H1 (cell line): Measurements from ENCODE around the gene CD180. TPM values are rescaled to one million over a fixed set of nuclear protein-coding genes. Genes with fewer than 3 reads are reported as not detected.

Source experiments
- CTCF ChIA-PET: fragments of 300-600 bp; sonication (Branson Sonifier 250); formaldehyde crosslinking; loops from one replicate; lab custom pipeline; 2021; ENCODE audit not compliant: partially characterized antibody; lab: Charles Lee
- POLR2A ChIA-PET: fragments of 300-600 bp; sonication (Branson Sonifier 250); formaldehyde crosslinking; loops from one replicate; lab custom pipeline; 2021; ENCODE audit warnings: inconsistent platforms; ENCODE audit not compliant: partially characterized antibody; lab: Charles Lee
- DNase-seq, 2 experiments: peaks; one replicate each; pipeline versions ENCODE4 v3.0.0 to v3.0.0-alpha.2; 2010 to 2022; ENCODE audit warnings: low spot score in 2 of 2, low read depth in 1 of 2, mixed read lengths in 1 of 2
- FAIRE-seq: peaks from 2 replicates; lab custom pipeline; 2011; peaks lifted over from hg19 to GRCh38; lab: Jason Lieb, UNC
- H2AFZ ChIP-seq: 2 replicates; pipeline ENCODE4 v1.8.1; 2012; ENCODE audit warnings: low read length, inconsistent platforms
- H2AK5ac ChIP-seq: 2 replicates; pipeline ENCODE4 v1.6.1; 2013; ENCODE audit warnings: low read depth, low read length
- H2BK120ac ChIP-seq: replicated peaks from 2 replicates; pipeline ENCODE3; 2013; ENCODE audit warnings: low read depth, low read length, inconsistent platforms
- H2BK12ac ChIP-seq: 2 replicates; pipeline ENCODE4 v1.6.1; 2013; ENCODE audit warnings: low read depth, low read length
- H2BK15ac ChIP-seq: 2 replicates; pipeline ENCODE4 v1.6.1; 2013; ENCODE audit warnings: low read length
- H2BK20ac ChIP-seq: 2 replicates; pipeline ENCODE4 v1.6.1; 2013; ENCODE audit warnings: low read length
- H2BK5ac ChIP-seq: 2 replicates; pipeline ENCODE4 v1.6.1; 2013; ENCODE audit warnings: low read depth, low read length
- H3K14ac ChIP-seq: 2 replicates; pipeline ENCODE4 v1.6.1; 2013; ENCODE audit warnings: inconsistent platforms; ENCODE audit not compliant: insufficient read length
- H3K18ac ChIP-seq: 2 replicates; pipeline ENCODE4 v1.6.1; 2013; ENCODE audit warnings: low read length; ENCODE audit errors: extremely low read depth
- H3K23ac ChIP-seq: 2 replicates; pipeline ENCODE4 v1.6.1; 2013; ENCODE audit warnings: inconsistent platforms; ENCODE audit not compliant: insufficient read length
- H3K23me2 ChIP-seq: 2 replicates; pipeline ENCODE4 v1.6.1; 2013; ENCODE audit warnings: low read depth, low read length
- H3K27ac ChIP-seq: 2 replicates; pipeline ENCODE4 v1.6.1; 2011; ENCODE audit warnings: low read depth, low read length, inconsistent platforms
- H3K27me3 ChIP-seq, 4 experiments: replicated peaks in 1 of 4; 1 replicate in 1 of 4; 2 replicates in 3 of 4; pipeline versions ENCODE4 v1.6.1 to v1.8.1; 2011 to 2013; ENCODE audit warnings: low read length in 3 of 4, mild to moderate bottlenecking in 3 of 4, inconsistent platforms in 2 of 4, mixed read lengths in 2 of 4, moderate library complexity in 1 of 4; ENCODE audit not compliant: control insufficient read depth in 3 of 4, insufficient read depth in 3 of 4; ENCODE audit errors: extremely low read depth in 1 of 4
- H3K36me3 ChIP-seq, 4 experiments: 2 replicates each; pipeline versions ENCODE4 v1.6.1 to v1.8.1; 2011 to 2013; ENCODE audit warnings: mild to moderate bottlenecking in 4 of 4, low read length in 3 of 4, moderate library complexity in 2 of 4, control low read depth in 1 of 4, inconsistent platforms in 1 of 4; ENCODE audit not compliant: insufficient read depth in 4 of 4, control insufficient read depth in 2 of 4
- H3K4ac ChIP-seq: replicated peaks from 2 replicates; pipeline ENCODE3; 2013; ENCODE audit warnings: low read length, low read depth, mixed read lengths, inconsistent platforms; ENCODE audit not compliant: insufficient read length
- H3K4me1 ChIP-seq, 4 experiments: replicated peaks in 1 of 4; 1 replicate in 1 of 4; 2 replicates in 3 of 4; pipeline versions ENCODE4 v1.6.1 to v1.8.1; 2011 to 2013; ENCODE audit warnings: low read length in 3 of 4, inconsistent platforms in 2 of 4, mixed read lengths in 1 of 4; ENCODE audit not compliant: insufficient read depth in 4 of 4, control insufficient read depth in 3 of 4
- H3K4me2 ChIP-seq, 2 experiments: 2 replicates each; pipeline versions ENCODE4 v1.6.1 to v1.8.1; 2011 to 2013; ENCODE audit warnings: low read depth in 2 of 2, low read length in 2 of 2, control low read depth in 1 of 2, inconsistent platforms in 1 of 2, mild to moderate bottlenecking in 1 of 2; ENCODE audit not compliant: insufficient read depth in 1 of 2
- H3K4me3 ChIP-seq, 4 experiments: fragments of 200-600, 300-600 bp in 1 of 4; sonication (generic), shearing (Covaris generic), sonication (Bioruptor Twin) in 1 of 4; 2 replicates each; pipeline versions ENCODE4 v1.5.1 to v1.8.1; 2011 to 2016; ENCODE audit warnings: low read length in 4 of 4, low read depth in 3 of 4, control low read depth in 2 of 4, inconsistent platforms in 2 of 4, mild to moderate bottlenecking in 2 of 4, mixed read lengths in 1 of 4, moderate library complexity in 1 of 4; ENCODE audit not compliant: insufficient read depth in 2 of 4; ENCODE audit errors: extremely low read depth in 1 of 4
- H3K56ac ChIP-seq: replicated peaks from 2 replicates; pipeline ENCODE3; 2013; ENCODE audit warnings: low read depth, mild to moderate bottlenecking, mixed read lengths, low read length, inconsistent platforms; ENCODE audit not compliant: insufficient read length
- H3K79me1 ChIP-seq: 2 replicates; pipeline ENCODE4 v1.6.1; 2013; ENCODE audit warnings: low read depth, low read length, control low read depth
- H3K79me2 ChIP-seq, 2 experiments: 2 replicates each; pipeline versions ENCODE4 v1.6.1 to v1.8.1; 2012 to 2013; ENCODE audit warnings: low read length in 2 of 2, mild to moderate bottlenecking in 2 of 2, inconsistent platforms in 1 of 2; ENCODE audit not compliant: insufficient read depth in 2 of 2, control insufficient read depth in 1 of 2
- H3K9ac ChIP-seq, 4 experiments: replicated peaks in 1 of 4; 1 replicate in 1 of 4; 2 replicates in 3 of 4; pipeline versions ENCODE4 v1.6.1 to v1.8.1; 2011 to 2013; ENCODE audit warnings: low read depth in 3 of 4, low read length in 3 of 4, control low read depth in 2 of 4, mild to moderate bottlenecking in 2 of 4, moderate library complexity in 2 of 4, inconsistent platforms in 1 of 4; ENCODE audit errors: extremely low read depth in 1 of 4
- H3K9me3 ChIP-seq, 2 experiments: 2 replicates each; pipeline versions ENCODE4 v1.6.1 to v1.8.1; 2012 to 2013; ENCODE audit warnings: mild to moderate bottlenecking in 2 of 2, moderate library complexity in 2 of 2, control low read depth in 1 of 2, inconsistent platforms in 1 of 2, low read depth in 1 of 2, low read length in 1 of 2, mixed read lengths in 1 of 2; ENCODE audit not compliant: insufficient read depth in 2 of 2
- H4K20me1 ChIP-seq, 2 experiments: replicated peaks in 1 of 2; 2 replicates each; pipeline versions ENCODE3 to v1.8.1; 2011 to 2013; ENCODE audit warnings: inconsistent platforms in 2 of 2, low read length in 2 of 2, mild to moderate bottlenecking in 1 of 2; ENCODE audit not compliant: insufficient read depth in 2 of 2, control insufficient read depth in 1 of 2
- H4K5ac ChIP-seq: 2 replicates; pipeline ENCODE4 v1.6.1; 2013; ENCODE audit warnings: low read length, low read depth, mixed read lengths, inconsistent platforms; ENCODE audit not compliant: insufficient read length
- H4K8ac ChIP-seq: 2 replicates; pipeline ENCODE4 v1.8.0; 2013; ENCODE audit warnings: mild to moderate bottlenecking, moderate library complexity, low read length, inconsistent platforms; ENCODE audit not compliant: insufficient read depth; ENCODE audit errors: extremely low read depth
- H4K91ac ChIP-seq: replicated peaks from 2 replicates; pipeline ENCODE3; 2013; ENCODE audit warnings: low read length, mixed read lengths, inconsistent platforms; ENCODE audit not compliant: insufficient read length
- BACH1 ChIP-seq: IDR thresholded peaks from 2 replicates; pipeline ENCODE4 v1.6.1; 2012; ENCODE audit warnings: low read length, improper control_type of control experiment
- CHD1 ChIP-seq: IDR thresholded peaks from 2 replicates; pipeline ENCODE4 v1.6.1; 2012; ENCODE audit warnings: low read depth, low read length, improper control_type of control experiment
- GABPA ChIP-seq: IDR thresholded peaks from 2 replicates; pipeline ENCODE4 v1.6.1; 2011; ENCODE audit warnings: mild to moderate bottlenecking, low read length, moderate library complexity, borderline replicate concordance; ENCODE audit not compliant: insufficient read depth
- HDAC6 ChIP-seq: IDR thresholded peaks from one replicate; pipeline ENCODE4 v1.7.1; 2012; ENCODE audit warnings: low read depth, mild to moderate bottlenecking, inconsistent platforms, low read length, moderate library complexity
- RBBP5 ChIP-seq: IDR thresholded peaks from 2 replicates; pipeline ENCODE4 v1.7.1; 2012; ENCODE audit warnings: low read depth, mild to moderate bottlenecking, inconsistent platforms, low read length, moderate library complexity, borderline replicate concordance
- RFX5 ChIP-seq: IDR thresholded peaks from 2 replicates; pipeline ENCODE4 v1.6.1; 2011; ENCODE audit warnings: low read depth, low read length, improper control_type of control experiment, borderline replicate concordance
- TCF12 ChIP-seq: IDR thresholded peaks from 2 replicates; pipeline ENCODE4 v1.6.1; 2011; ENCODE audit warnings: low read depth, mild to moderate bottlenecking, low read length
- WGBS, 2 experiments: shearing (Covaris generic) in 1 of 2; methylation state at CpG; one replicate each; pipeline versions ENCODE4 v1.1.6 to v1.1.7; 2013 to 2015; ENCODE audit warnings: low lambda C conversion rate in 2 of 2, mixed read lengths in 2 of 2, inconsistent platforms in 1 of 2, low coverage in 1 of 2, missing lambda C conversion rate in 1 of 2; ENCODE audit not compliant: insufficient replicate concordance in 2 of 2, insufficient coverage in 1 of 2, insufficient read length in 1 of 2; ENCODE audit errors: extremely low coverage in 1 of 2, missing lambda C conversion rate in 1 of 2; 5-methylcytosine and 5-hydroxymethylcytosine counted together
- polyA plus RNA-seq, 7 experiments: library from polyadenylated mRNA; depleted of rRNA in 3 of 7; stranded (reverse) in 5 of 7; unstranded in 2 of 7; fragments of >200 nt in 5 of 7; fragments of 200-250 nt in 2 of 7; gene quantifications; 1 replicate in 5 of 7; 2 replicates in 1 of 7; 4 replicates in 1 of 7; pipeline versions ENCODE4 v1.2.1 to v1.2.3, GENCODE V29; 2011 to 2013; ENCODE audit warnings: missing spikeins in 2 of 7, mixed read lengths in 2 of 7
- total RNA-seq: library from RNA; stranded (reverse); fragmentation: NEBNext Ultra II Directional; extraction: Animal tissue kit (Norgen Biotek cat#: 25700); gene quantifications from 2 replicates; pipeline ENCODE4 v1.2.1, GENCODE V29; 2021
- TF ChIP-seq, protein P1 (sequence below): IDR thresholded peaks from 2 replicates; pipeline ENCODE4 v1.6.1; 2011; ENCODE audit warnings: low read length, improper control_type of control experiment
- TF ChIP-seq, protein P2 (sequence below), 3 experiments: IDR thresholded peaks; 1 replicate in 2 of 3; 2 replicates in 1 of 3; pipeline versions ENCODE4 v1.5.1 to v1.6.1; 2011; ENCODE audit warnings: low read length in 3 of 3, mild to moderate bottlenecking in 3 of 3, inconsistent platforms in 2 of 3, low read depth in 1 of 3, moderate library complexity in 1 of 3; ENCODE audit not compliant: insufficient read depth in 1 of 3; ENCODE audit errors: control extremely low read depth in 1 of 3

The CD180 gene
- total and polyA plus RNA-seq, 2 of the 8 experiments (the other 6 are each of a cell fraction or from before 2014, with no cell fraction given) = not detected

DNA sequence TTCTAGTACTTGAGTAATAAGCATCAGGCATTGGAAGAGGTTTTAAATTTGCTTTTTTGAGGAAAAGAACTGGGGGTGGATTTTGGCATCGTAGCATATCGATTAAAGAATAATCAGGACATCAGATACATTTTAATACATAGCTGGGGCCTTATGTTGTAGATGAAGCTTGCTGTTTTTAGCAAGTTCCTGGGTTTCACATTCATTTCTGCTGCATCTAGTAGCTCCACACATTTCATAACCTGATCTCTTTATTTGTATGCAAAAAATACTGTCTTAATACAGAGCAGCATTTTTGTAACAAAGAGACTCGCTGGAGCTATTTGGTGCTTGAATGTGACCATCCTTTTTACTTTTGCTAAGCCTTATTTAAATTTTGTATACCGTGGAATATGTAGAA is 28.5 kb downstream of the CD180 start:
- no peak overlapping the region for H3K9ac ChIP-seq
- H2AFZ ChIP-seq = no peak overlapping the region
- no peaks in the 10 kb centered on the region for H4K20me1 ChIP-seq
- no peak overlapping the region for H3K27ac ChIP-seq
- H3K14ac ChIP-seq = no peak overlapping the region
- H3K9me3 ChIP-seq = no peaks in the 10 kb centered on the region
- no peak for FAIRE-seq
- no peak overlapping the region for H3K56ac ChIP-seq
- WGBS, 2 experiments = 95% methylated on average over 4 of the region's 4 CpGs; no CpG with 5 or more reads in 1 of the 2 experiments
- peaks cover 0 to 13% (median 6%) of the 10 kb centered on the region in 4 experiments; a peak in 3 of 7 replicates for H3K4me1 ChIP-seq
- no peaks in the 10 kb centered on the region for H3K36me3 ChIP-seq
- no peak overlapping the region for H2AK5ac ChIP-seq
- TF ChIP-seq CHD1 (no peak), RBBP5 (no peak), GABPA (no peak), RFX5 (no peak), HDAC6 (no peak), TCF12 (no peak), BACH1 (no peak)
- TF ChIP-seq, protein P1, sequence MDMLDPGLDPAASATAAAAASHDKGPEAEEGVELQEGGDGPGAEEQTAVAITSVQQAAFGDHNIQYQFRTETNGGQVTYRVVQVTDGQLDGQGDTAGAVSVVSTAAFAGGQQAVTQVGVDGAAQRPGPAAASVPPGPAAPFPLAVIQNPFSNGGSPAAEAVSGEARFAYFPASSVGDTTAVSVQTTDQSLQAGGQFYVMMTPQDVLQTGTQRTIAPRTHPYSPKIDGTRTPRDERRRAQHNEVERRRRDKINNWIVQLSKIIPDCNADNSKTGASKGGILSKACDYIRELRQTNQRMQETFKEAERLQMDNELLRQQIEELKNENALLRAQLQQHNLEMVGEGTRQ = no peak
- TF ChIP-seq, protein P2, sequence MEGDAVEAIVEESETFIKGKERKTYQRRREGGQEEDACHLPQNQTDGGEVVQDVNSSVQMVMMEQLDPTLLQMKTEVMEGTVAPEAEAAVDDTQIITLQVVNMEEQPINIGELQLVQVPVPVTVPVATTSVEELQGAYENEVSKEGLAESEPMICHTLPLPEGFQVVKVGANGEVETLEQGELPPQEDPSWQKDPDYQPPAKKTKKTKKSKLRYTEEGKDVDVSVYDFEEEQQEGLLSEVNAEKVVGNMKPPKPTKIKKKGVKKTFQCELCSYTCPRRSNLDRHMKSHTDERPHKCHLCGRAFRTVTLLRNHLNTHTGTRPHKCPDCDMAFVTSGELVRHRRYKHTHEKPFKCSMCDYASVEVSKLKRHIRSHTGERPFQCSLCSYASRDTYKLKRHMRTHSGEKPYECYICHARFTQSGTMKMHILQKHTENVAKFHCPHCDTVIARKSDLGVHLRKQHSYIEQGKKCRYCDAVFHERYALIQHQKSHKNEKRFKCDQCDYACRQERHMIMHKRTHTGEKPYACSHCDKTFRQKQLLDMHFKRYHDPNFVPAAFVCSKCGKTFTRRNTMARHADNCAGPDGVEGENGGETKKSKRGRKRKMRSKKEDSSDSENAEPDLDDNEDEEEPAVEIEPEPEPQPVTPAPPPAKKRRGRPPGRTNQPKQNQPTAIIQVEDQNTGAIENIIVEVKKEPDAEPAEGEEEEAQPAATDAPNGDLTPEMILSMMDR (IDR thresholded peaks at IDR 0.05; ENCODE audit: control extremely low read depth in 1 of 3, insufficient read depth in 1 of 3, low read depth in 1 of 3, low read length in 3 of 3) = no peak
- TF ChIP-seq, all 59 proteins: peak for 0
- Histone ChIP-seq H3K4me2 (no peak overlapping the region), H3K79me1 (no peaks in the 10 kb centered on the region), H3K4ac (no peak overlapping the region), H3K23me2 (peaks cover 6% of the 10 kb centered on the region; the same call in 1 of the 2 replicates), H2BK20ac (no peak overlapping the region), H4K8ac (no peak overlapping the region), H3K23ac (no peak overlapping the region), H3K27me3 (no peaks in the 10 kb centered on the region), H3K4me3 (no peak overlapping the region), H4K91ac (no peak overlapping the region), H2BK5ac (no peak overlapping the region), H3K18ac (no peak overlapping the region), H4K5ac (no peak overlapping the region), H2BK15ac (no peak overlapping the region), H2BK120ac (no peak overlapping the region), H2BK12ac (no peak overlapping the region), H3K79me2 (no peaks in the 10 kb centered on the region)
- ChIA-PET CTCF (interaction anchor here (1.1 to 5.3 kb wide), 6 partner anchors 9 to 1085 kb away, joined by 4 to 50 read pairs (median 6); no protein-coding TSS in a partner anchor), POLR2A (no interaction called here)
- no peak for DNase-seq
